CD1c-positive myeloid dendritic cell (primary cell): ENCODE results near the gene VIPR1.

ENCODE experiments used
- DNase-seq: peaks from one replicate; pipeline ENCODE4 v3.0.0-alpha.2; 2016; ENCODE audit errors: extremely low spot score

The VIPR1 gene

GRCh38 chr3:42493798-42494151 lies 8.7 kb upstream of the VIPR1 start:
- DNase-seq, result no peak

GRCh38 chr3:42495393-42495792 lies 7.0 kb upstream of the VIPR1 start:
- DNase-seq, result no peak

GRCh38 chr3:42497009-42497731 lies 5.3 kb upstream of the VIPR1 start:
- DNase-seq, result no peak

- DNase-seq, result no peak
These were observed 4.4 kb upstream of the VIPR1 start for GRCh38 chr3:42498034-42498433.

GRCh38 chr3:42498791-42499477 lies 3.5 kb upstream of the VIPR1 start:
- no peak for DNase-seq

GRCh38 chr3:42499478-42499871 lies 3.0 kb upstream of the VIPR1 start:
- DNase-seq, result no peak

GRCh38 chr3:42500091-42500490 lies 2.4 kb upstream of the VIPR1 start:
- DNase-seq, result no peak

- DNase-seq, result no peak
These were observed 1.5 kb upstream of the VIPR1 start for GRCh38 chr3:42500909-42501308.

GRCh38 chr3:42501321-42501680 lies 1.1 kb upstream of the VIPR1 start:
- DNase-seq, result peak; percentile 4

- DNase-seq, result peak; percentile 59
These were observed 588 bp upstream of the VIPR1 start for GRCh38 chr3:42501681-42502428.

GRCh38 chr3:42503251-42503924 lies 945 bp downstream of the VIPR1 start:
- DNase-seq, result peak; percentile 4

GRCh38 chr3:42503957-42504333 lies 1.5 kb downstream of the VIPR1 start:
- no peak for DNase-seq

- DNase-seq, result no peak
These were observed 2.1 kb downstream of the VIPR1 start for GRCh38 chr3:42504334-42505127.

- no peak for DNase-seq
These were observed 2.8 kb downstream of the VIPR1 start for GRCh38 chr3:42505128-42505848.

GRCh38 chr3:42505849-42506410 lies 3.5 kb downstream of the VIPR1 start:
- no peak for DNase-seq

- DNase-seq, result no peak
These were observed 4.8 kb downstream of the VIPR1 start for GRCh38 chr3:42507252-42507651.

GRCh38 chr3:42507761-42508335 lies 5.4 kb downstream of the VIPR1 start:
- DNase-seq, result peak; percentile 22

GRCh38 chr3:42508562-42508961 lies 6.1 kb downstream of the VIPR1 start:
- DNase-seq, result no peak

GRCh38 chr3:42509111-42509510 lies 6.7 kb downstream of the VIPR1 start:
- DNase-seq, result no peak

- DNase-seq, result no peak
These were observed 7.9 kb downstream of the VIPR1 start for GRCh38 chr3:42510325-42510724.
